HL-60 (cell line): ENCODE measurements around the gene PGAP6.

Source experiments
- SPI1 ChIP-seq: IDR thresholded peaks from 2 replicates; pipeline ENCODE4 v1.6.1; 2012; ENCODE audit warnings: low read depth, mild to moderate bottlenecking, borderline replicate concordance
- TF ChIP-seq, protein P1 (sequence below): IDR thresholded peaks from one replicate; pipeline ENCODE4 v1.5.1; 2011; ENCODE audit warnings: low read length, control low read depth, inconsistent platforms; ENCODE audit not compliant: insufficient read depth
- TF ChIP-seq, protein P2 (sequence below): IDR thresholded peaks from 2 replicates; pipeline ENCODE4 v1.6.1; 2012; ENCODE audit warnings: low read depth; ENCODE audit not compliant: insufficient replicate concordance

DNA sequence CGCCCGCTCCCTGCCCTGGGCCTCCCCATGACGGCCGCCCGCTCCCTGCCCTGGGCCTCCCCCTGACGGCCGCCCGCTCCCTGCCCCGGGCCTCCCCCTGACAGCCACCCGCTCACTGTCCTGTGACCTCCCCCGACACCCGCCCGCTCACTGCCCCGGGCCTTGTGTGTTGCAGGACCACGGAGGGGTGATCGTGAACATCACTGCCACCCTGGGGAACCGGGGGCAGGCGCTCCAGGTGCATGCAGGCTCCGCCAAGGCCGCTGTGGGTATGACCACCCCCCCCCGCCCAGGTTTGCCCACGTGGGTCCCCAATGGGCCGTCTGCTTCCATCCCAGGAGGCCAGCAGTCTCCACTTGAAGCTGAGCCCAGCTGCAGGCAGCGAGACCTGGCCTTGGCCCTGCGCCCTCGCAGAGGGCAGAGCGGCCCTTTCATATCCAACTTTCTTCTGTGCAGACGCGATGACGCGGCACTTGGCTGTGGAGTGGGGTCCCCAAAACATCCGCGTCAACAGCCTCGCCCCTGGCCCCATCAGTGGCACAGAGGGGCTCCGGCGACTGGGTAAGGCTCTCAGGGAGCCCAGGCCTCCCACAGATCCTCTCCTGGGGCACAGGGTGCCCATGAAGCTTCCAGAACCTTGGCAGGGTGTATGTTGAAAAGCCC is 28.9 kb upstream of the PGAP6 start:
- TF ChIP-seq, protein P1, sequence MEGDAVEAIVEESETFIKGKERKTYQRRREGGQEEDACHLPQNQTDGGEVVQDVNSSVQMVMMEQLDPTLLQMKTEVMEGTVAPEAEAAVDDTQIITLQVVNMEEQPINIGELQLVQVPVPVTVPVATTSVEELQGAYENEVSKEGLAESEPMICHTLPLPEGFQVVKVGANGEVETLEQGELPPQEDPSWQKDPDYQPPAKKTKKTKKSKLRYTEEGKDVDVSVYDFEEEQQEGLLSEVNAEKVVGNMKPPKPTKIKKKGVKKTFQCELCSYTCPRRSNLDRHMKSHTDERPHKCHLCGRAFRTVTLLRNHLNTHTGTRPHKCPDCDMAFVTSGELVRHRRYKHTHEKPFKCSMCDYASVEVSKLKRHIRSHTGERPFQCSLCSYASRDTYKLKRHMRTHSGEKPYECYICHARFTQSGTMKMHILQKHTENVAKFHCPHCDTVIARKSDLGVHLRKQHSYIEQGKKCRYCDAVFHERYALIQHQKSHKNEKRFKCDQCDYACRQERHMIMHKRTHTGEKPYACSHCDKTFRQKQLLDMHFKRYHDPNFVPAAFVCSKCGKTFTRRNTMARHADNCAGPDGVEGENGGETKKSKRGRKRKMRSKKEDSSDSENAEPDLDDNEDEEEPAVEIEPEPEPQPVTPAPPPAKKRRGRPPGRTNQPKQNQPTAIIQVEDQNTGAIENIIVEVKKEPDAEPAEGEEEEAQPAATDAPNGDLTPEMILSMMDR, result no peak
- TF ChIP-seq, protein P2, sequence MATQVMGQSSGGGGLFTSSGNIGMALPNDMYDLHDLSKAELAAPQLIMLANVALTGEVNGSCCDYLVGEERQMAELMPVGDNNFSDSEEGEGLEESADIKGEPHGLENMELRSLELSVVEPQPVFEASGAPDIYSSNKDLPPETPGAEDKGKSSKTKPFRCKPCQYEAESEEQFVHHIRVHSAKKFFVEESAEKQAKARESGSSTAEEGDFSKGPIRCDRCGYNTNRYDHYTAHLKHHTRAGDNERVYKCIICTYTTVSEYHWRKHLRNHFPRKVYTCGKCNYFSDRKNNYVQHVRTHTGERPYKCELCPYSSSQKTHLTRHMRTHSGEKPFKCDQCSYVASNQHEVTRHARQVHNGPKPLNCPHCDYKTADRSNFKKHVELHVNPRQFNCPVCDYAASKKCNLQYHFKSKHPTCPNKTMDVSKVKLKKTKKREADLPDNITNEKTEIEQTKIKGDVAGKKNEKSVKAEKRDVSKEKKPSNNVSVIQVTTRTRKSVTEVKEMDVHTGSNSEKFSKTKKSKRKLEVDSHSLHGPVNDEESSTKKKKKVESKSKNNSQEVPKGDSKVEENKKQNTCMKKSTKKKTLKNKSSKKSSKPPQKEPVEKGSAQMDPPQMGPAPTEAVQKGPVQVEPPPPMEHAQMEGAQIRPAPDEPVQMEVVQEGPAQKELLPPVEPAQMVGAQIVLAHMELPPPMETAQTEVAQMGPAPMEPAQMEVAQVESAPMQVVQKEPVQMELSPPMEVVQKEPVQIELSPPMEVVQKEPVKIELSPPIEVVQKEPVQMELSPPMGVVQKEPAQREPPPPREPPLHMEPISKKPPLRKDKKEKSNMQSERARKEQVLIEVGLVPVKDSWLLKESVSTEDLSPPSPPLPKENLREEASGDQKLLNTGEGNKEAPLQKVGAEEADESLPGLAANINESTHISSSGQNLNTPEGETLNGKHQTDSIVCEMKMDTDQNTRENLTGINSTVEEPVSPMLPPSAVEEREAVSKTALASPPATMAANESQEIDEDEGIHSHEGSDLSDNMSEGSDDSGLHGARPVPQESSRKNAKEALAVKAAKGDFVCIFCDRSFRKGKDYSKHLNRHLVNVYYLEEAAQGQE, result no peak
- no peak for TF ChIP-seq SPI1
